Inflammatory macrophage (primary cell): ENCODE measurements around the gene PIK3C2B.
A peak's percentile ranks its signal among the peaks of the same experiment; 100 is the strongest.
"Not testable (repeated sequence)": the region's sequence is repeated elsewhere in the genome, so short reads cannot be mapped to it uniquely, and the experiment has no call there.

Source experiments
- DNase-seq, 2 donors: peaks; one replicate each; pipeline ENCODE4 v3.0.0-alpha.2; 2020 to 2022
- total RNA-seq, 18 experiments: gene quantifications; one replicate each; lab custom pipeline; 2026; ENCODE audit warnings: mixed read lengths in 6 of 18, inconsistent platforms in 2 of 18; lab: John Stamatoyannopoulos, UW

Gene PIK3C2B, protein sequence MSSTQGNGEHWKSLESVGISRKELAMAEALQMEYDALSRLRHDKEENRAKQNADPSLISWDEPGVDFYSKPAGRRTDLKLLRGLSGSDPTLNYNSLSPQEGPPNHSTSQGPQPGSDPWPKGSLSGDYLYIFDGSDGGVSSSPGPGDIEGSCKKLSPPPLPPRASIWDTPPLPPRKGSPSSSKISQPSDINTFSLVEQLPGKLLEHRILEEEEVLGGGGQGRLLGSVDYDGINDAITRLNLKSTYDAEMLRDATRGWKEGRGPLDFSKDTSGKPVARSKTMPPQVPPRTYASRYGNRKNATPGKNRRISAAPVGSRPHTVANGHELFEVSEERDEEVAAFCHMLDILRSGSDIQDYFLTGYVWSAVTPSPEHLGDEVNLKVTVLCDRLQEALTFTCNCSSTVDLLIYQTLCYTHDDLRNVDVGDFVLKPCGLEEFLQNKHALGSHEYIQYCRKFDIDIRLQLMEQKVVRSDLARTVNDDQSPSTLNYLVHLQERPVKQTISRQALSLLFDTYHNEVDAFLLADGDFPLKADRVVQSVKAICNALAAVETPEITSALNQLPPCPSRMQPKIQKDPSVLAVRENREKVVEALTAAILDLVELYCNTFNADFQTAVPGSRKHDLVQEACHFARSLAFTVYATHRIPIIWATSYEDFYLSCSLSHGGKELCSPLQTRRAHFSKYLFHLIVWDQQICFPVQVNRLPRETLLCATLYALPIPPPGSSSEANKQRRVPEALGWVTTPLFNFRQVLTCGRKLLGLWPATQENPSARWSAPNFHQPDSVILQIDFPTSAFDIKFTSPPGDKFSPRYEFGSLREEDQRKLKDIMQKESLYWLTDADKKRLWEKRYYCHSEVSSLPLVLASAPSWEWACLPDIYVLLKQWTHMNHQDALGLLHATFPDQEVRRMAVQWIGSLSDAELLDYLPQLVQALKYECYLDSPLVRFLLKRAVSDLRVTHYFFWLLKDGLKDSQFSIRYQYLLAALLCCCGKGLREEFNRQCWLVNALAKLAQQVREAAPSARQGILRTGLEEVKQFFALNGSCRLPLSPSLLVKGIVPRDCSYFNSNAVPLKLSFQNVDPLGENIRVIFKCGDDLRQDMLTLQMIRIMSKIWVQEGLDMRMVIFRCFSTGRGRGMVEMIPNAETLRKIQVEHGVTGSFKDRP (N-terminal part only)
- total RNA-seq, result 1.3 to 20.9 (median 7.4) reads per million in 18 experiments

- DNase-seq, result peak; percentile 76 to 83
Measured at GRCh38 chr1:204494281-204495077, at the start of gene PIK3C2B. PIK3C2B (minus strand) TSS chr1:204494805; CDS start chr1:204469802, 25,003 bp downstream.

GRCh38 chr1:204544321-204544720 lies 49.7 kb upstream of the PIK3C2B start:
- no peak for DNase-seq

GRCh38 chr1:204541626-204542025 lies 47.0 kb upstream of the PIK3C2B start:
- DNase-seq, result no peak

DNA sequence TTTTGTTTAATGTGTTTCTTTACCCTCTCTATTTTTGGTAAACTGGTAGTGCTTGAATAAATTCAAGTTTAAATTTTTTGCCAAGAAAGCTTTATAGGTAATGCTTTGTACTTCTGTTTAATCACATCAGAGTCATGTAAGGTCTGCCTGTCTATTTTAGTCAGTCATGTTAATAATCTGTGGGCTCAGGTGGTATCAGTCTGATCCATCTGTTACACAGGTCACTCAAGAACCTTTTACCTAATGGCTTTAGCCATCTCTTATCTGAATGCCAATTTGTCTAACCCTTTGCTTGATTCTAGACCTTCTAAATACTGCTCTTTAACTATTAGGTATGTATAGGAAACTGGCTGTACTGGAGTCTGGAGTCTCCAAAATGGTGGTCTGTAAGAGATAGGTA lies 38.2 kb upstream of the PIK3C2B start:
- no peak for DNase-seq

GRCh38 chr1:204530932-204531331 lies 36.3 kb upstream of the PIK3C2B start:
- peak; percentile 51 to 68 for DNase-seq

GRCh38 chr1:204529371-204529895 lies 34.8 kb upstream of the PIK3C2B start:
- no peak for DNase-seq

- no peak for DNase-seq
Measured at GRCh38 chr1:204528677-204529076, 34.1 kb upstream of the PIK3C2B start.

GRCh38 chr1:204528241-204528640 lies 33.6 kb upstream of the PIK3C2B start:
- no peak for DNase-seq

DNA sequence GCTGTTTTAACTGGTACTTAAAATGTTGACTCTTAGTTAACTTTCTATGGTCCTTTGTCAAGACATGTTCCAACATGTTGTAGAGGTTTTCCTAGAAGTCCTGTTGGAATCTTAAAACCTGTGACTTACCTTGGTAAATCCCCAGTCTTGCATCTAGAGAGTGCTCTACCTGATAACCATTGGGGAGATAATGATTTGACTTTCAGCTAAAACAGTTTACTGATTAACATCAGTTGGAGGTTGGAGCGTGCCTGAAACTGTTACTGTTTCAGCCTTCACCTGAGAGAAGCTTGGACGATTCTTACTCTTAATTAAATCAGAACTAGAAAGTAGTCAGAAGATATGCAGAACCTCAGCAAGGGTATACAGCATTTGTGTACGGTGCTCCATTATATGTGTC lies 30.4 kb upstream of the PIK3C2B start:
- no peak for DNase-seq

DNA sequence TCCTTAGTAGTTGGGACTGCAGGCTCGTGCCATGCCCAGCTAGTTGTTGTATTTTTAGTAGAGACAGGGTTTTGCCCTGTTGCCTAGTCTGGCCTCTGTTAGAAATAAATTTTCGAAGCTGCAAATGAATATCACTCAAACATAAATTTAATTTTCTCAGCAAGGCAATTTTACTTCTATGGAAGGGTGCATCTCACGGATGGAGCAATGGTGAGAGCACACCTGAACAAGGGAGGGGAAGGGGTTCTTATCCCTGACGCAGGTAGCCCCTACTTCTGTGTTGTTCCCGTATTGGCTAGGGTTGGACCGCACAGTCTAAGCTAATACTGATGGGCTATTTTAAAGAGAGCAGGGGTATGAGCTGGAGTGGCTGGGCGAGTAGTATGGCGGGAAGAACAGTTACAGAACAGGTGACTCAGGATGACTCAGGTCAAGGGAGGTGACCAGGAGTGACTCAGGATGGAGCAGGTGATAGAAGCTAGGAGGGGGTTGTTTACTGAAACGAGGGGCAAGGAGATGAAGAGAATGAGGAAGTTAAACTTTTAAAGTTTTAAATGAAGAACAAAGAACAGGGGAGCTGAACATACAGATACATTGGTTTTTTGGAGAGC lies 29.1 kb upstream of the PIK3C2B start:
- no peak for DNase-seq

DNA sequence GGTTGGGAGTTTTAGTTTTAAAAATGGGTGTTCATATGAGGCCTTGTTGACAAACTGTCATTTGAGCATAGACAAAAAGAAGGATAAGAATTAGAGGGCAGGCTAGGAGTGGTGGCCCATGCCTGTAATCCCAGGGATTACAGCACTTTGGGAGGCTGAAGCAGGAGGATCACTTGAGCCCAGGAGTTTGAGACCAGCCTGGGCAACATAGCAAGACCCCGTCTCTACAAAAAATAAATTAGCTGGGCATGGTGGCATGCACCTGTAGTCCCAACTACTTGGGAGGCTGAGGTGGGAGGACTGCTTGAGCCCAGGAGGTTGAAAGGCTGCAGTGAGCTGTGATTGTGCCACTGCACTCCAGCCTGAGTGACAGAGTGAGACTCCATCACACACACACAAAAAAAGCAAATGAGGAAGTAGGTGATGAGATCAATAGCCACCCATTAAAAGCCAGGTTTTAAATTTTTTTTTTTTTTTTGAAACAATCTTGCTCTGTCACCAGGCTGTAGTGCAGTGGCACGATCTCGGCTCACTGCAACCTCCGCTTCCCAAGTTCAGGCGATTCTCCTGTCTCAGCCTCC lies 27.4 kb upstream of the PIK3C2B start:
- DNase-seq, result not testable (repeated sequence)

- DNase-seq, result peak; percentile 26 to 57
Measured at GRCh38 chr1:204520834-204521709, 26.5 kb upstream of the PIK3C2B start.

DNA sequence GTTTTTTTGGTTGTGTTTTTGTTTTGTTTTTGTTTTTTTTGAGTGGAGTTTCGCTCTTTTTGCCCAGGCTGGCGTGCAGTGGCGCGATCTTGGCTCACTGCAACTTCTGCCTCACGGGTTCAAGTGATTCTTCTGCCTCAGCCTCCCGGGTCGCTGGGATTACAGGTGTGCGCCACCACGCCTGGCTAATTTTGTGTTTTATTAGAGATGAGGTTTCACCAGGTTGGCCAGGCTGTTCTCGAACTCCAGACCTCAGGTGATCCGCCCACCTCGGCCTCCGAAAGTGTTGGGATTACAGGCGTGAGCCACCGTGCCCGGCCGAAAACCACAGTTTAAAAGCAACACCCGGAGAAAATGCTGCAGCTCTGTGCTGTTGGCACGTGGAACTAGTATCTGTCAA lies 22.8 kb upstream of the PIK3C2B start:
- DNase-seq, result not testable (repeated sequence)

DNA sequence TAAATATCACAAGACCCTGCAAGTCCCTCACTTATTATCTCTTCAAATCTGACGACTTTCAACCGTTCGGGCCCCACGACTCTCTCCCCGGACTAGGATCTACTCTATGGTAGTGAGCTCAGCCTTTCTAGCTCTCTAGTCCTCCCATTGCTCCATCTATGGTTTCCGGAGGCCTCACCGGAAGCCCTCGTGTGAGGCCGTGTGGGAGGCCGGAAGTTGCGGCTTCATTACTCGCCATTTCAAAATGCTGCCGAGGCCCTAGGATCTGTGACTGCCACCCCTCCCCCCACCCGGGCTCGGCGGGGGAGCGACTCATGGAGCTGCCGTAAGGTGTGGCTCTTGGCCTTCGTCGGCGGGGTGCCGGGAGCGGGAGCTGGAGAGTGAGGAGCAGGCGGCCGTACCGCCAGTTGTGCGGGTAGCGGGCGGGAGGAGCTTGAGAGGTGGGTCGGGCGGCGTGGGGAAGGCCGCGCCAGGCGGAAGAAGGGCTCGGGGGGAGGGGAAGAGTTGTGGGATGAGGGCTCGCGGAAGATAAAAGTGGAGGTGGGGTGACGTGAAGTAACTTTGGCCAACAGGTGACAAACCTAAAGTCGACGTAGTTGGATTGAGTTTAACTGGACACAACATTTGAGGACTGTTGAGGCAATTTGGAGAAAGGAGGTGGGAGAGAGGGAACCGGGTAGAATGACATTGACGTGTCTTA lies 21.7 kb upstream of the PIK3C2B start, which contains the start of gene MDM4:
MDM4 (plus strand) TSS at position 227 of the 700 bp plus-strand sequence. CDS start 9,113 bp downstream, outside the sequence.
- peak; percentile 99 for DNase-seq

GRCh38 chr1:204514828-204515227 lies 20.2 kb upstream of the PIK3C2B start:
- DNase-seq, result no peak

DNA sequence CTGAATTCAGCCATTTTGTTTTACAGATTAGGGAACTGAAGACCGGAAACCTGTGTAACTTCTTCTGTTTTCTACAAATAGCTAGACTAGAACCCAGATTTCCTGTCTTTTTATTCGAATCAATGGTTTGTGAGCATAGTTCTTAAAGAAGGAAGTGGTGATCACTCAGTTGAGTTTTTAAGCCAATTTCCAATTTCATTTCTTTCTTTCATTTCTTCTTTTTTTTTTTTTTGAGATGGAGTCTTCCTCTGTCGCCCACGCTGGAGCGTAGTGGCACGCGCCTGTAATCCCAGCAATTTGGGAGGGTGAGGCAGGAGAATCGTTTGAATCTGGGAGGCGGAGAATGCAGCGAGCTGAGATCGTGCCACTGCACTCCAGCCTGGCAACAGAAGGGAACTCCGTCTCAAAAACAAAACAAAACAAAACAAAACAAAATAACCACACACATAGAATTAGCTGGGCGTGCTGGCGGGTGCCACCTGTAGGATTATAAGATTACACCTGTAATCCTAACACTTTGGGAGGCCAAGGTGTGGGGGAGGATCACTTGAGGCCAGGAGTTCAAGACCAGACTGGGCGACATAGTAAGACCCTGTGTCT lies 18.6 kb upstream of the PIK3C2B start:
- DNase-seq, result peak; percentile 89 to 97

GRCh38 chr1:204511366-204511765 lies 16.8 kb upstream of the PIK3C2B start:
- no peak for DNase-seq

- DNase-seq, result no peak
Measured at GRCh38 chr1:204509186-204509635, 14.6 kb upstream of the PIK3C2B start.
